ENCODE measurements around the gene EFCAB13.

DNA sequence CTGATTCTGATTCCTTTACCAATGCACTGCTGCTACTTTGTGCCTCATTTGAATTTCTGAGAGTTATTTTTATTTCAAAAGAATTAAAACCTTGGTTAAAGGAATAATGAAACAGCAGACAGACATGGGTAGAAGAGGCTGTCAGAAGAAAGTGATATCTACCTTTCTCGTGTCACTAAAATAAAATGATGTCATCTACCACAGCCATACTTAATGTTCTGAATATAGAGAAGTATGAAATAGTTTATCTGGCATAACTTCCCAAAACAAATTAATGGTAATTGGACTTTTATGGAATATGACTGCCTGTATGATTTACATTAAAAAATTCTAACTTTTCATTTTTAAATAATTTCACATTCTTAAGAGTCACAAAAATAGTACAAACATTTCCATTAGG is 52.5 kb downstream of the EFCAB13 start:
- TF ChIP-seq, protein P1, sequence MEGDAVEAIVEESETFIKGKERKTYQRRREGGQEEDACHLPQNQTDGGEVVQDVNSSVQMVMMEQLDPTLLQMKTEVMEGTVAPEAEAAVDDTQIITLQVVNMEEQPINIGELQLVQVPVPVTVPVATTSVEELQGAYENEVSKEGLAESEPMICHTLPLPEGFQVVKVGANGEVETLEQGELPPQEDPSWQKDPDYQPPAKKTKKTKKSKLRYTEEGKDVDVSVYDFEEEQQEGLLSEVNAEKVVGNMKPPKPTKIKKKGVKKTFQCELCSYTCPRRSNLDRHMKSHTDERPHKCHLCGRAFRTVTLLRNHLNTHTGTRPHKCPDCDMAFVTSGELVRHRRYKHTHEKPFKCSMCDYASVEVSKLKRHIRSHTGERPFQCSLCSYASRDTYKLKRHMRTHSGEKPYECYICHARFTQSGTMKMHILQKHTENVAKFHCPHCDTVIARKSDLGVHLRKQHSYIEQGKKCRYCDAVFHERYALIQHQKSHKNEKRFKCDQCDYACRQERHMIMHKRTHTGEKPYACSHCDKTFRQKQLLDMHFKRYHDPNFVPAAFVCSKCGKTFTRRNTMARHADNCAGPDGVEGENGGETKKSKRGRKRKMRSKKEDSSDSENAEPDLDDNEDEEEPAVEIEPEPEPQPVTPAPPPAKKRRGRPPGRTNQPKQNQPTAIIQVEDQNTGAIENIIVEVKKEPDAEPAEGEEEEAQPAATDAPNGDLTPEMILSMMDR (IDR thresholded peaks at IDR 0.05; ENCODE audit: low read length), result no peak
- TF ChIP-seq EZH2 (optimal IDR thresholded peaks at IDR 0.05; ENCODE audit: low read depth, low read length) (no peak), EZH2phosphoT487 (IDR thresholded peaks at IDR 0.05; ENCODE audit: low read length) (no peak)

Measured in MM.1S (cell line).